ENCODE data around the gene ID4. TPM values are rescaled to one million over a fixed set of nuclear protein-coding genes. Genes with fewer than 3 reads are reported as not detected.

ID4 gene
- total and polyA plus RNA-seq, 2 donors (not counting 3 experiments of a cell fraction or from before 2014, with no cell fraction given) = not detected

- H3K36me3 ChIP-seq (ENCODE audit: control insufficient read depth in 2 of 2, extremely low read depth in 1 of 2, insufficient read depth in 2 of 2, low read length in 2 of 2) = no peaks in the 10 kb centered on the region
- peak overlapping the region; percentile 68 for H3K9ac ChIP-seq (replicated peaks; ENCODE audit: extremely low read depth, insufficient read depth, low read length)
- TF ChIP-seq POLR2A (IDR thresholded peaks at IDR 0.05; ENCODE audit: low read depth, low read length) = no peak
- TF ChIP-seq JUN (IDR thresholded peaks at IDR 0.05; ENCODE audit: borderline replicate concordance, insufficient read depth, insufficient read length, low read depth) = peak; percentile 54
- no peak for TF ChIP-seq EZH2 (IDR thresholded peaks at IDR 0.05; ENCODE audit: borderline replicate concordance, low read depth, low read length, severe bottlenecking)
- TF ChIP-seq POLR2AphosphoS5 (IDR thresholded peaks at IDR 0.05; ENCODE audit: insufficient read depth, low read depth, low read length) = peak; percentile 58
- TF ChIP-seq MAX (IDR thresholded peaks at IDR 0.05; ENCODE audit: insufficient read depth, insufficient read length) = peak; percentile 60
- TF ChIP-seq CTCF (IDR thresholded peaks at IDR 0.05; ENCODE audit: extremely low read depth in 1 of 2, insufficient read depth in 1 of 2, low read depth in 1 of 2, low read length in 2 of 2) = no peak
- no peak for TF ChIP-seq MYC (IDR thresholded peaks at IDR 0.05; ENCODE audit: low read depth, low read length)
- TF ChIP-seq GATA2 (IDR thresholded peaks at IDR 0.05; ENCODE audit: insufficient read depth, insufficient read length, low read depth, low read length) = no peak
- TF ChIP-seq FOS (IDR thresholded peaks at IDR 0.05; ENCODE audit: borderline replicate concordance, insufficient read depth, low read length) = peak; percentile 50
- peak; percentile 96 for DNase-seq (ENCODE audit: low read depth, low spot score)
- no peaks in the 10 kb centered on the region for H3K9me1 ChIP-seq (replicated peaks; ENCODE audit: control insufficient read depth, extremely low read depth, insufficient read depth, low read length)
- peak overlapping the region; percentile 53 for H3K27ac ChIP-seq (ENCODE audit: insufficient read depth, low read depth, low read length)
- peak overlapping the region; percentile 59 for H2AFZ ChIP-seq (ENCODE audit: low read depth, low read length)
- no TSS peak for BruUV-seq (replicated peaks)
- dilution Hi-C loops (cut with MboI; ENCODE audit: extremely low pct_ligation_motif_present, low sequenced_read_pairs) = no loop called here
- peaks cover 0 to 5% of the 10 kb centered on the region in 2 experiments for H3K27me3 ChIP-seq (ENCODE audit: control insufficient read depth in 2 of 2, insufficient read depth in 2 of 2, low read length in 2 of 2)
- no peaks in the 10 kb centered on the region for H3K9me3 ChIP-seq (replicated peaks; ENCODE audit: control insufficient read depth, insufficient read depth, low read length)
- no peaks in the 10 kb centered on the region for H4K20me1 ChIP-seq (replicated peaks; ENCODE audit: control insufficient read depth, extremely low read depth, insufficient read depth, low read length)
- H3K4me3 ChIP-seq (replicated peaks in 1 of 3; ENCODE audit: insufficient read depth in 1 of 3, low read depth in 1 of 3, low read length in 3 of 3) = peak overlapping the region; percentile 6 to 61 (median 44)
- peak overlapping the region; percentile 83 for H3K4me2 ChIP-seq (ENCODE audit: insufficient read depth, low read length)
- ChIA-PET CTCF (interaction anchor here (1.6 kb wide), 1 partner anchor 1276 kb away, joined by 4 read pairs; no protein-coding TSS in a partner anchor), POLR2A (no interaction called here)
- FAIRE-seq = peak; percentile 98
- intact Hi-C loops (cut with micrococcal nuclease) = loop anchor here (2.0 to 5.0 kb wide), 2 partner anchors 32 to 408 kb away; partner anchors contain the start of genes ID4 and MBOAT1
- H3K79me2 ChIP-seq (ENCODE audit: control insufficient read depth, insufficient read depth, low read length) = no peaks in the 10 kb centered on the region
- H3K4me1 ChIP-seq (ENCODE audit: control insufficient read depth, extremely low read depth, insufficient read depth, low read length) = peaks cover 6% of the 10 kb centered on the region
Observed at GRCh38 chr6:19804205-19805128, 32.7 kb upstream of the ID4 start.

Data from endothelial cell of umbilical vein (primary cell).